HG02759 (cell line): Measurements from ENCODE around the gene ATP9A.
"Not testable (repeated sequence)": the region's sequence is repeated elsewhere in the genome, so short reads cannot be mapped to it uniquely, and the experiment has no call there.

ENCODE experiments used
- ATAC-seq: cut with Tn5 transposase; IDR thresholded peaks from one replicate; pipeline ENCODE4 v1.9.1; 2021; ENCODE audit warnings: mild to moderate bottlenecking, moderate library complexity; ENCODE audit not compliant: unreplicated experiment

Gene ATP9A

DNA sequence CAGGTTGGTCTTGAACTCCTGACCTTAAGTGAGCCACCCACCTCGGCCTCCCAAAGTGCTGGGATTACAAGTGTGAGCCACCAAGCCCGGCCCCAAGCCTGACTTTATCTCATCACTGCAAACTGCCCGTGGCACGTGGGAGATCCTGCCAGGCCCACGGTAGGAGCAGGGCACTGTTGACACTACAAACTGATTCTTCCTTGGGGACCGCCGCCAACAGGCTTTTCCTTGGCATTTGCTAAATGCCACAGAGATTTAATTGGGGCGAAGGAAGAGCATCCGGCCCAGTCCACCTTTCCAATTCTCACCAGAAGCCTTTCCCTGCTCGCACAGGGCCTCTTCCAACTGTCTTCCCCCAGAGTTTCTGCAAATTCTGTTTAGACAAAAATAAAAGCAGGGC is 11.0 kb downstream of the ATP9A start:
- ATAC-seq, result no peak

DNA sequence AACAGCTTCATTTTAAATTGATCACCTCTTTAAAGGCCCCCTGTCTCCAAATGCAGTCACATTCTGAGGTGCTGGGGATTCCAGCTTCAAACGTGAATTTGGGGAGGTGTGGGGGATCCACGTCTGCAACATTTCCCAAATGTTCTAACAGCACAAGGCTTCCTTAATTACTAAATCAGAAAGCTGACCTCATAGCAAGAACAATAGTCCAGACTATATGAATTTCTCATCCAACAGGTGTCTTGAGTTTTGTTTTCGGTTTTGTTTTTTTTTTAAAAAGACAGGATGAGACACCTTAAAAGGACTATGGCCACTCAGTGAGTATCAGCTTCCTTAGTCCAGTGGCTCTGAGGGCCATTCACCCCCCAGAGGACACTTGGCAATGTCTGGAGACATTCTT is 11.5 kb downstream of the ATP9A start:
- ATAC-seq, result peak; percentile 56

DNA sequence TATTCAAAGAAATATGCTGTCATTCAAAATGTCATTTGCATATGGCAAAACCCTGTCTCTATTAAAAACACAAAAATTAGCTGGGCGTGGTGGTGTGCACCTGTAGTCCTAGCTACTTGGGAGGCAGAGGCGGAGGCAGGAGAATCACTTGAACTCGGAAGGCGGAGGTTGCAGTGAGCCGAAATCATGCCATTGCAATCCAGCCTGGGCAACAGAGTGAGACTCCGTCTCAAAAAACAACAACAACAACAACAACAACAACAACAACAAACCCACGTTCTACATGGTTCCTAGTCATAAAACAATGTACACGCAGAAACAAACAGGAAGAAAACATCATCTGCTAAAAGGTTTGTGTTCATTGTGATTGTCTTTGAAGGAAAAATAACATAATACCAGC is 15.0 kb downstream of the ATP9A start:
- not testable (repeated sequence) for ATAC-seq

DNA sequence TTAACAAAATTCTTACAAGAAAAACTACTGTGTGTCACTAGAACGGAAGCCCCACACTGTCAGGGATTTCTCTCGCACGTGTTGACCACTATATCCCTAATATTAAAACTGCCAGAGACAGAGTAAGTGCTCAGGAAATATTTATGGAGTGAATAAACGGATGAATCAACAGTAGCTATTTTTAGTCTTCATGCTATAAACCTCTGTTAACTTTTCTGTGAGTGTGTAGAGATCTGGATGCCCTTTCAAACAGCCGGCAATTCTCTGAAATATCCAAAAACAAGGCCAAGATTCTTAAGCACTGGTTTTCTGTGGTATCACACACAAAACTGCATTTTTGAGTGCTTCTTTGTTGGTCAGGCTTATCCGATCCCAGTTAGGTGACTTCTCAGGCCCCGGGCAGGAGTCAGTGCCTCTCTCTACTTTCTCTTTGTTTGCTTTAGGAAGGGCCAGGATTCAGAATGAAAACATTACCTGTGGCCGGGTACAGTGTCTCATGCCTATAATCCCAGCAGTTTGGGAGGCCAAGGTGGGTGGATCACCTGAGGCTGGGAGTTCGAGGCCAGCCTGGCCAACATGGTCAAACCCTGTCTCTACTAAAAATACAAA is 15.7 kb downstream of the ATP9A start:
- no peak for ATAC-seq

DNA sequence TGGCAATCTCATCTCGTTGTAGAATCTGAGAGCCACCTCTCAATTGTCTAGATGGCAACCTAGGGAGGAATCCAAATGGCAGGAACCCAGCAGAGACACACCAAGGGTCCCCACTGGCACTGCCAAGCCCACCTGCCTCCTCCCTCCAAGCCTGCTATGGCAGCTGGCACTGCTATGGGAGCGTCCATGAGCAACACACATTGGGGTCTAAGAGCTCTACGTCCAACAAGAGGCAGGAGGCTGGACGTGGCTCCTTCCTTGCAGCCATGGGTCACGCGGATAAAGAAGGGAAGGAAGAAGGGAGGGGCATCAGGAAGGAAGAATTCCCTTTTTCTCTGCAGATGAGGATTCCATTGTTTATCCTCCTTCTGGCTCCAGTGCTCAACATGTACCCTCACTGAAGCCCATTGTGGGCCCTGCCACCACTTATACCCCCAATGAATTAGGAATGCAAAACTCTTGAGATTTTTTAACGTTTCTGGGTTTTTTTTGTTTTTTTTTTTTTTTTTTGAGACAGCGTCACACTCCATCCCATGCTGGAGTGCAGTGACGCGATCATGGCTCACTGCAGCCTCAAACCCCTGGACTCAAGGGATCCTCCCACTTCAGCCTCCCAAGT is 17.3 kb downstream of the ATP9A start:
- no peak for ATAC-seq

DNA sequence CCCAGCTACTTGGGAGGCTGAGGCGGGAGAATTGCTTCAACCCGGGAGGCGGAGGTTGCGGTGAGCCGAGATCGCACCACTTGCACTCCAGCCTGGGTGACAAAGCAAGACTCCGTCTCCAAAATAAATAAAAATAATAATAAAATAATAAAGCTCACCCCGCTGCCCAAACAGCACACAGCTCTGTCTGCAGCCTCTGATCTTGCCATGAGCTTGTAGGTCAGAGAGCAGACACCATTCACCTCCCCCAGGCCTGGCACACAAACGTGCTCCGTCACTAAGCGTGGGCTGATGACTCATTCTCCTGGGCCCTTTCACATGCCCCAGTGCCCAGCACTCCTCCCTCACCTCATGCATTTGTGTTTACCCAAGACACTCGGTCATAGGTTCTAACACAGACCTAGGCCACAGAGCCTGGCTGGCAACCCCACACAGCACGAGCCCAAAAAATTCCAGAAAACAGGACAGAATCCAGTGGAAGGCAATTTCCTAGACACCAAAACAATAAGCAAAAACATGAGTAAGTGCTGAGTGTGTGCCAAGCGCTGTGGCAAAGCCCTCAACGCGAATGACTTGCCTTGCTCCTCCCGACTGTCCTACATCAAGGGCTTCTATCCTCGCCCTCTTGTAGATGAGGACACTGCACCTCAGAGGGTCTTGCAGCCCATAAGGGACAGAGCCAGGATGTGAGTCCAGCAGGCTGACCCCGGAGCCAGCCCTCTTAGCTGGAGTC is 18.0 kb downstream of the ATP9A start:
- ATAC-seq, result peak; percentile 77

DNA sequence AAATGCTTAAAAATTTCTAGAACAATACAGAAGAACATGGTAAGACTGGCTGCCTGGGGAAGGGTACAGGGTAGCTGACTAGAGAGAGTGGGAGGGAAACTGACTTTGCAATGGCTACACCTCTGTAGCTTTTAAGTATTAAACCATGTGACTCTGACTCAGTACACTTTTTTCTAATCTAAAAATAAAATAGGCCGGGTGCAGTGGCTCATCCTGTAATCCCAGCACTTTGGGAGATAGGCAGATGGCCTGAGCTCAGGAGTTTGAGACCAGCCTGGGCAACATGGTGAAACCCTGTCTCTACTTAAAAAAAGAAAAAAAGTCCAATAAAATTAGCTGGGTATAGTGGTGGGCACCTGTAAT is 18.5 kb downstream of the ATP9A start:
- no peak for ATAC-seq

DNA sequence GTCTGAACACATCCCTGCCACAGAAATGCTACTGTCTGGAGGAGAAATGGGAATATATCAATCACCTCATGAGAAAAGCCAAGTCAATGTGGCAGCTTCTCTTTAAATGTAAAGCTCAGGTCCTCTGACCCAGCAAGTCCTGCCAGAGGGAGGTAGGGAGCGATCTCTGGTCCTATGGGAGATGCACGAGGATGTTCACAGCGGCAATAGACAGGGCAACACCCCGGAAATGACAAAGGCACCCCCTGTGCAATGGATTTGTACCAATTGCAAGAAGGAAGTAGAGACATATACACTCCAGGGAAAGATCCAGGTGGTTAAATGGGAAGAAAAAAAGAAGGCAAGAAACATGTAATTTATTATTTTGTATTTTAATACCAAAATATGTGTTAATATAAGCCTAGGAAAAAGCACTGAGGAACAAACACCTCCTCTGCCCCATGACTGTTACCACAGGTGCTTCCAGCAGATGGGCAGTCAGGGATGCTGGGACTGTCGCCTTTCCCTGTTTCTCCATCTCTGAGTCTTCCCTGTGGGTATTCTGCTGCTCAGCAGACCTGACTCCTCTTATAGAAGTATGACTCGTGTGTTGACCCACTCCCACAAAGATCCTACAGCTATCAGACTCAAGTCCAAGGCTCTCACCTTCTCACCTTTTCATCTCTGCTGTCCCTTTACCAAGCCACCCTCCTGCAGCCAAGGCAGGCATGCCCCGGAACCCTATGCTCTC is 20.8 kb downstream of the ATP9A start:
- ATAC-seq, result no peak

DNA sequence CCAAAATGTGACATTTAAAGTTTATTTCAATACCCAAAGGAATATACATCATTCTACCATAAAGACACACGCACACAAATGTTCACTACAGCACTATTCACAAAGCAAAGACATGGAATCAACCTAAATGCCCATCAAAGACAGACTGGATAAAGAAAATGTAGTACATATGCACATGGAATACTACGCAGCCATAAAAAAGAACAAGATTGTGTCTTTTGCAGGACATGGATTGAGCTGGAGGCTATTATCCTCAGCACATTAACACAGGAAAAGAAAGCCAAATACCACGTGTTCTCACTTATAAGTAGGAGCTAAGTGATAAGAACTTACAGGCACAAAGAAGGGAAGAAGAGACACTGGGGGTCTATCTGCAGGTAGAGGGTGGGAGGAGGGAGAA is 22.4 kb downstream of the ATP9A start:
- ATAC-seq, result no peak

DNA sequence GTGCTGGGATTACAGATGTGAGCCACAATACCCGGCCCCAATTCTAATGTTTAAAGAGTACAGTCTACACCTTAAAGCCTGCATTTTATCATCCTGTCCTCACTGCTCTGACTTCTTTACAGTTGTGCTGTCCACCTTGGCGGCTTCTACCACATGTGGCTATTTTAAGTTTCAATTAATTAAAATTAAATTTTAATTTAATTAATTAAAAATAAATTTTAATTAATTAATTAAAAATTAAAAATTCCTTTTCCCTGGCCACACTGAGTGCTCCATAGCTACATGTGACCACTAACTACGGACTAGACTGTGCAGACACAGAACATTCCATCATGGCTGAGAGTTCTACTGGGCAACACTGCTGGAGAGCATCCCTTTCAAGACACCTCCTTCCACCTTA is 27.4 kb downstream of the ATP9A start:
- no peak for ATAC-seq

DNA sequence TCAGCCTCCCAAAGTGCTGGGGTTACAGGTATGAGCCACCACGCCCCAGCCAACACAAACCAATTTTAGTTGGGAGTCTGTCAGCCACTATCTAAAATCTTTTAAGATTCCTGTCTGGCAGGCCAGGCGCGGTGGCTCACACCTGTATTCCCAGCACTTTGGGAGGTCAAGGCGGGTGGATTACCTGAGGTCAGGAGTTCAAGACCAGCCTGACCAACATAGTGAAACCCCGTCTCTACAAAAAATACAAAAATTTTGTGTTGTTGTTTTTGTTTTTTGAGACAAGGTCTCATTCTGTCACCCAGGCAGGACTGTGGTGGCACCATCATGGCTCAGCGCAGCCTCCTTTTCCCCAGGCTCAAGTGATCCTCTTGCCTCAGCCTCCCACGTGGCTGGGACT is 27.9 kb downstream of the ATP9A start:
- ATAC-seq, result not testable (repeated sequence)

DNA sequence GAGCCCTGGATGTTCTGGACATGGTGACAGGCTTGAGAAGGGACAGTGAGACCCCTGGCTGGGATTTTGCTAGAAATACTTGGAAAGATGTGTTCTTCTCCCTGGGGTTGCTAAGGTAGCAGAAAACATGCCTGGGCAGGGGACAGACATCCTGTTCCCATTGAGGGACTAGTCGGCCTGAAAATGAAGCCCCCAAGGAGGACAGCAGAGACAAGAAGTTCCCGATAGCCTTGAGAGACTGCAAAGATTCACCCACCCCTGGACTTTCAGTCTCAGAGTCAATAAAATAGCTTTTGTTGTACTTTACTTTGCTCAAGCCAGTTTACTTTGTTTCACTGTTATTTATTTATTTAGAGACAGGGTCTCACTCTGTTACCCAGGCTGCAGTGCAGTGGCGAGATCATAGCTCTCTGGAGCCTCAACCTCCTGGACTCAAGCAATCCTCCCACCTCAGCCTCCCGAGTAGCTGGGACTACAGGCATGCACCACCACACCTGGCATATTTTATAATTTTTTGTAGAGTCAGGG is 28.4 kb downstream of the ATP9A start:
- ATAC-seq, result no peak

DNA sequence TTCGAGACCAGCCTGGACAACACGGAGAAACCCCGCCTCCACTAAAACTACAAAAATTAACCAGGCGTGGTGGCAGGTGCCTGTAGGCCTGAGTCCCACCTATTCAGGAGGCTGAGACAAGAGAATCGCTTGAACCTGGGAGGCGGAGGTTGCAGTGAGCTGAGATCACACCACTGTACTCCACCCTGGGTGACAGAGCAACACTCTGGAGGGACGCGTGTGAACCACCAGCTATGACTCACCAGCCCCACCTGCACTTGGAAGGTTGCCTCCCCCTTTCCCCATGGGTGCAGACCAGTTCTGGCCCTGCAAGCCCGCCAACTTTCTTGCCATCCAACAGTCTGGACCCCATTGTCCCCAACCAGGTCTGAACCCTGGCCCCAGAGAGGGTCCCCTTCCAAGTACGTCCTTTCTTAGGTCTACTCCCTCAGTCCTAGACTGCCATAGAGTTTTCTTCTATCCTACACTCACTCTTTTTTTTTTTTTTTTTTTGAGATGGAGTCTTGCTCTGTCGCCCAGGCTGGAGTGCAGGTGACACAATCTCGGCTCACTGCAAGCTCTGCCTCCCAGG is 29.2 kb downstream of the ATP9A start:
- ATAC-seq, result no peak

DNA sequence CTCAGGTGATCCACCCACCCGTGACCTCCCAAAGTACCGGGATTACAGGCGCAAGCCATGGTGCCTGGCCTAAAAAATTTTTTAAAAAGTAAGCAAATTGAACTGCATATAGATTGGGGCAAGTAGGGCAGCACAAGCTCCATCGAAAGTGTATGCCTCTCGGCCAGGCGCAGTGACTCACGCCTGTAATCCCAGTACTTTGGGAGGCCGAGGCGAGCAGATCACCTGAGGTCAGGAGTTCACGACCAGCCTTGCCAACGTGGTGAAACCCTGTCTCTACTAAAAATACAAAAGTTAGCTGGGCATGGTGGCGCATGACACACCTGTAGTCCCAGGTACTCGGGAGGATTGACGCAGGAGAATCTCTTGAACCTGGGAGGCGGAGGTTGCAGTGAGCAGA is 29.9 kb downstream of the ATP9A start:
- ATAC-seq, result not testable (repeated sequence)

DNA sequence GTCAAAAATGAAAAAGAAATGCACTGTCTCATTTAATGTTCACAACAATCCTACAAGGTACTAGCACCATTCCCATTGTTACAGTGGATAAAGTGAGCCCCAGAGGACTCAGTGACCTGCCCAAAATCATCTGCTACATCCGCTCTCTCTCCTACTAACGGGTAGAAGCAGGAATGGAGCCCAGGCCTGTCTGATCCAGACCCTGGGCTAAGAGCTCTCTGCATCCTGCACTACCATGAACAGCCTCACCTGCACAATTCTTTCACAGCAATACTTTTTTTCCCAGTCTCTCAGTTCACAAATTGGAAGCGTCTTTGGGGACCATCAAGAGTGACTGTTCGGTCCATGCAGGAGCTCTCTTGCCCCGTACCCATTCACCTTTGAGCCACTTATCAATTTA is 31.2 kb downstream of the ATP9A start:
- no peak for ATAC-seq

DNA sequence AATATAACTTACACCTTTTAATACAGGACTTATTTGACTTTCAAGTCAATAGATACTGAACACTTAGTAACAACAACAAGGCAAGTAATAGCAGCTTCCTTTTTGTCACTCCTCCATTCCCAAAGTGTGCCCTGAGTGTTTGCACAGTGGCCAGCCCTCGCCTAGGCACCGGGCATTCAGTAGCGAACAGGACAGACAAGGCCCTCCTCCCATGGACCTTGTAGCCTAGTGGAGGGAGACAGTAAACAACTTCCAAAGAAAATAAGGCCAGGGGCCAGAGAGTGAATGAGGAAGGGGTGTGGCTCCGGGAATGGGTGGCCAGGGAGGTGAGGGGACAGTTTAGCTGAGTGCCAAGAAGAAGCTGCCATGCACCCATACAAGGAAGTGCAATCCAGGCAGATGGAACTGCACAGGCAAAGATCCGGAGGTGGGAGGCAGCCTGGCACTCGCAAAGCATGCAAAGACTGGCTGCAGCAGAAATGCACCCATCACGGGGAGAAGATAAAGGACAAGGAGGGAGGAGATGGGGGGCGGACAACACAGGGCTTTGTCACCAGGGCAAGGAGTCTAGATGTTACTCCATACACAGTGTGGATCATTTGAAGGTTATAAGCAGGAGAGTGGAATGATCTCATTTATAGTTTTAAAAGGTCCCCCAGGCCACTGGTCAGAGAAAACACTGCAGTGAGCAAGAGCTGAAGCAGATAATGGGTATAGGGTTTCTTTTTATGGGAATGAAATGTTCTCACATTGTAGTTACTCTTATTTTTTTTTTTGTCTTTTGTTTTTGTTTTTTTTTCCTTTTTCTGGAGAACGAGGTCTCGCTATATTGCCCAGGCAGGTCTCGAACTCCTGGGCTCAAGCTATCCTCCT is 32.2 kb downstream of the ATP9A start:
- no peak for ATAC-seq

DNA sequence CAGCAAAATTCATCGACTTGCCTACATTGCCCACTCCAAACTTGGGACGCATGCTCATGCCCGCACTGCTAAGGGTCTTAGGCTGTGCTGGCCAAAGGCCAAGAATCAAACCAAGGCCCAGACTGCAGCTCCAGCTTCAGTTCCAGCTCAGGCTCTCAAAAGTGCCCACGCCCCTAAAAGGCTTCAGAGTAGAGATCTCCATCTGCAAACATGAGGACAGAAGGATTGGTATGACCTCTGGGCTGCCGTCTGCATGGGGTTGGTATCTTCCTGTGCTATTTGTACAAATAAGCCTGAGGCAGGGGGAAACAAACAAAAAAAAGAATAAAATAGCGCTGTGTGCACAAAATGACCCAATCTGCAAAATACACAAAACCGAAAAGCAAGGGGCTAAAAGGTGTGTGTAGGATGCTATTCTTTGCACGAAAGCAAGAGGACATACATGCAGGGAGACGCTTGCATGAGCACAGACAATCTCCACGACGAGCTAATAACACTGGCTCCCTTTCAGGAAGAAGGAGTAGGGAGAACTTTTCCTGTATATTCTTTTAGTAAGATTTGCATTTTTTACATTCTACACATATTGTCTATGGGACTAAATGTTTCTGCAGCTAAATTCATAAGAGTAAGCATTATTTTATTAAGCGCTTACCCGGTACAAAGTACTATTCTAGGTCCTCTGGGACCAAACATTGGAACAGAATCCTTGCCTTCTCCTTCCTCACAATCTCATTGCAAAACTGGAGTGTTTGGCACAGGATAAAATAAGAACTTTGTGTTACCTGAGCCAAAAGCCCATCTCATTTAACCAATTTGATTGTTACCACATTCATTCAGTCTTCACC is 33.1 kb downstream of the ATP9A start:
- ATAC-seq, result no peak

DNA sequence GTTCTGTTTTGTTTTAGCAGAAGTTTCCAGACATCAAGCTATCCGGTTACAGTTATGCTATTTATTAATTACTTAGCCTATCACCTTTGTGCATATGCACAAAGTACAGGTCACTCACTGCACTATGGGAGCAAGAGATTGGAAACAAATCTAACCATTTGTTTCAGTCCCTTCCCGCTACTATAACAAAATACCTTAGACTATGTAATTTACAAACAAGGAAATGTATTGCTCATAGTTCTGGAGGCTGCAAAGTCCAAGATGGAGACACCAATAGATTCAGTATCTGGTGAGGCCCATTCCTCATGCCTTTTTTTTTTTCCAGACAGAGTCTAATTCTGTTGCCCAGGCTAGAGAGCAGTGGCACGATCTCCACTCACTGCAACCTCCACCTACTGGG is 35.1 kb downstream of the ATP9A start:
- ATAC-seq, result no peak

DNA sequence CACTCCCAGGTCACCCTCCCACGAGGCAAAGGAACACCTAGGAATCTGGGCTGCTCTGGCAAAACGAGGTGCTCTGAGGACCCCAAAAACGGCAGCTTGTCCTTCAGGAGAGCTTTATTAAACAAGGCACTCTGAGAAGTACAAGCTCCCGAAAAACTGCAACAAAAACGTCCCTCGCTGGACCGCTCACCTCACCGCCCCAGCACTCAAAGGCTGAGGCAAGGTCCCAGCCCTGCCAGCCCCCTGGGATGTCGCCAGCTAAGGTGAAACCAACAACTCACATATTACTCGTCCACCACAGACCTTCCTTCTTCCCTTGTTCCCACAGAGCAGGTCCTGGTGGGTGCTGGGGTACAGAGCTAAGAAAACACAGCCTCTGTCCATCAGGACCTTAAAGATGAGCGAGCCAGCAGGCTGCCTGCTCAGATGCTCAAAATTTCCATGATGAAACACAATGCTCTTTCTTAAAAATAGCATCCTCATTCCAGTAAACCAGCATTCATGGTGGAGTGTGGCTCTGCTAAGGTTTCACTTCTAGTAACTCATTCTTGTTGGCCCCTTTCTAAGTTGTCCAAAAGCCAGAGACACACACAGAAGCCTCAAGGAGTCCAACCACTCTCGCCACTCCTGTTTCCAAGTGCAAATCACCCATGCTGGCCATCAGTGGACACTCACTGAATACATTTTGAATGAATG is 35.9 kb downstream of the ATP9A start:
- no peak for ATAC-seq
